T follicular helper cell (primary cell): ENCODE data around the gene FAM20B.

Source experiments
- DNase-seq: peaks from one replicate; pipeline ENCODE4 v3.0.0-alpha.2; 2020; ENCODE audit warnings: low read depth

FAM20B gene

GRCh38 chr1:179048339-179049124 lies 22.8 kb downstream of the FAM20B start:
- no peak for DNase-seq

- DNase-seq = no peak
Measured at GRCh38 chr1:179052776-179053175, 27.1 kb downstream of the FAM20B start.

- DNase-seq = no peak
Measured at GRCh38 chr1:179053486-179053885, 27.8 kb downstream of the FAM20B start.

- DNase-seq = no peak
Measured at GRCh38 chr1:179055937-179056336, 30.2 kb downstream of the FAM20B start.

- DNase-seq = no peak
Measured at GRCh38 chr1:179058487-179059483, 33.1 kb downstream of the FAM20B start.

GRCh38 chr1:179061360-179062282 lies 35.9 kb downstream of the FAM20B start:
- DNase-seq = no peak

GRCh38 chr1:179066471-179066870 lies 40.8 kb downstream of the FAM20B start:
- no peak for DNase-seq

- no peak for DNase-seq
Measured at GRCh38 chr1:179077396-179077795, 51.7 kb downstream of the FAM20B start.

GRCh38 chr1:179079113-179079761 lies 53.5 kb downstream of the FAM20B start:
- peak; percentile 30 for DNase-seq

GRCh38 chr1:179080866-179081686 lies 55.4 kb downstream of the FAM20B start:
- peak; percentile 39 for DNase-seq

- peak; percentile 52 for DNase-seq
Measured at GRCh38 chr1:179081687-179082332, 56.1 kb downstream of the FAM20B start, which contains the start of gene TOR3A. Gene TOR3A (plus strand): TSS chr1:179082070. CDS start chr1:179082129, 59 bp downstream.

- DNase-seq = peak; percentile 21
Measured at GRCh38 chr1:179082333-179082998, 56.8 kb downstream of the FAM20B start.

GRCh38 chr1:179082999-179083335 lies 57.3 kb downstream of the FAM20B start:
- DNase-seq = no peak

- DNase-seq = no peak
Measured at GRCh38 chr1:179083533-179083932, 57.8 kb downstream of the FAM20B start.

GRCh38 chr1:179087665-179088064 lies 62.0 kb downstream of the FAM20B start:
- no peak for DNase-seq

- DNase-seq = no peak
Measured at GRCh38 chr1:179089827-179090482, 64.3 kb downstream of the FAM20B start.

- no peak for DNase-seq
Measured at GRCh38 chr1:179090522-179090921, 64.8 kb downstream of the FAM20B start.

- no peak for DNase-seq
Measured at GRCh38 chr1:179090923-179091322, 65.2 kb downstream of the FAM20B start.
